Upper lobe of left lung (tissue), 4 donors: ENCODE measurements around the gene CDH22.

Source experiments
- CTCF ChIP-seq, 6 experiments: fragments of 450-650 bp in 4 of 6; fragments of 200-600 bp in 2 of 6; sonication (generic) in 2 of 6; IDR thresholded peaks; one replicate each; pipeline ENCODE4 v1.5.1; 2016 to 2019; ENCODE audit warnings: antibody characterized with exemption in 6 of 6
- POLR2A ChIP-seq, 4 donors: fragments of 450-650 bp; IDR thresholded peaks; one replicate each; pipeline ENCODE4 v1.5.1; 2016 to 2017; ENCODE audit warnings: antibody characterized with exemption in 4 of 4, mild to moderate bottlenecking in 2 of 4
- POLR2AphosphoS5 ChIP-seq, 2 donors: sonication (generic); formaldehyde crosslinking; IDR thresholded peaks; one replicate each; pipeline ENCODE4 v1.5.1; 2017; ENCODE audit warnings: antibody characterized with exemption in 2 of 2

- no peak for TF ChIP-seq POLR2A (IDR thresholded peaks at IDR 0.05)
- TF ChIP-seq POLR2AphosphoS5 (IDR thresholded peaks at IDR 0.05): no peak
- TF ChIP-seq CTCF (IDR thresholded peaks at IDR 0.05): no peak
Measured at GRCh38 chr20:46246559-46246958, 61.7 kb downstream of the CDH22 start.
